ENCODE measurements around the gene ATF3. TPM values are rescaled to one million over a fixed set of nuclear protein-coding genes. Genes with fewer than 3 reads are reported as not detected.
"Not testable (repeated sequence)": the region's sequence is repeated elsewhere in the genome, so short reads cannot be mapped to it uniquely, and the experiment has no call there.

The ATF3 gene
- total RNA-seq, 2 donors from 2014 or later: 25.1 to 48.4 TPM

- Mint-ChIP-seq H3K27ac (no peak overlapping the region), H3K9me3 (peaks cover 0 to 4% of the 10 kb centered on the region in 2 donors), H3K36me3 (no peaks in the 10 kb centered on the region)
- DNase-seq (ENCODE audit: low spot score in 2 of 2) (no peak), ATAC-seq (no peak)
Measured at GRCh38 chr1:212628813-212629415, 20.4 kb downstream of the ATF3 start.

DNA sequence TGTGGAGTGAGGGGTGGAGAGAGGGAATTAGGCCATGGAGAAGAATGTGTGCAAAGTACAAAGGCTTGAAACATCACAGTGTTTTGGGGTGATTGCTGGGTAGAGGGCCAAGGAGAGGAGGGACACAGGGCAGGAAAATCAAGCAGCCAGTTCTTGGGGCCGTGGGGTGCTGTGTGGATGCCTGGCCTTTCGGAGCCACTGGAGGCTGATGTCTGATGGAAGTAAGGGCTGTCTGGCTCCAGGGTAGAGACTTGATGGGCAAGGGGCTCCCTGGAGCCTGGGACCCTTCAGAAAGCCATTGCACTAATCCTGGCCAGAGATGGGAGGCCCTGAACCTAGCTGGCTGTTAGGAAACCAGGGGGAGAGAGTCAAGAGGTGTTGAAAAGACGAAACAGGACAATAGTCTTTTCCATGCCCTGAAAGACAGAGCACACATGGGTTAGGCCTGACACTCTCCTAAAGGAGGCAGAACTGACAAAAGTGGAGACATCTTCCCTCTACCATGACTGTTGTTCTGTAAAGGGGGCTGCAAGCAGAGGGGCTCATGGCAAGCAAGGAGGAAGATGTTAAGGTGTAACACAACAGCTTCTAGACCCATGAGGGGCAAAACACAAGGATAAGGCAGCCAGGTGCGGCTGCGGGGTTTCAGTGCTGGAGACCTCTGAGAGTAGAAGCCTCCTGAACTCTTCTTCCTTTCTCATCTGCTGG, 21.0 kb downstream of the ATF3 start:
- ATAC-seq: no peak
- no peak for DNase-seq (ENCODE audit: low spot score in 2 of 2)

GRCh38 chr1:212630158-212630900, 21.8 kb downstream of the ATF3 start:
- DNase-seq (ENCODE audit: low spot score in 2 of 2) (peak; percentile 63 to 70), ATAC-seq (peak; percentile 86 to 87)
- Mint-ChIP-seq H3K27ac (no peak overlapping the region), H3K36me3 (peaks cover 11% of the 10 kb centered on the region in 2 donors), H3K9me3 (peaks cover 8 to 9% of the 10 kb centered on the region in 2 donors)

More for the DNA sequence above, 21.0 kb downstream of the ATF3 start:
- peaks cover 4 to 9% of the 10 kb centered on the region in 2 donors for H3K9me3 Mint-ChIP-seq
- peaks cover 5 to 6% of the 10 kb centered on the region in 2 donors for H3K36me3 Mint-ChIP-seq
- no peak overlapping the region for H3K27ac Mint-ChIP-seq

DNA sequence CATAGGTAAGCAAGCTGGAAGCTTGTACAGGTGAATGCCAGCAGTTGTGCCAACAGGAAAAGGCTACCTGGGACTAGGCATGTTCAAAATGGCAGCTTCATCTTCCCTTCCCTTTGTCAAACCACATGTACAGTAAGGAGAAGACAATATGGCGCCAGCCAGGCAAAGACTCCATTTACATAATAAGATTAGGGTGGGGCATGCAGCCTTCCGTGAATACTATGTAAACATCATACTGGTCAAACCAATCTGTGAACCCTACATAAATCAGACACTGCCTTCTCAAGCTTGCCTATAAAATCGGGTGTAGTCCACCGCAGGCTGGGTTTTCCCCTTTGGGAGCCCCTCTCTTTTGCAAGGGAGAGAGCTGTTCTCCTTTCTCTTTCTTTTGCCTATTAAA, 24.6 kb downstream of the ATF3 start:
- H3K36me3 Mint-ChIP-seq: peaks cover 11% of the 10 kb centered on the region in 2 donors
- DNase-seq (ENCODE audit: low spot score in 2 of 2) (no peak), ATAC-seq (no peak)
- H3K9me3 Mint-ChIP-seq: peaks cover 8 to 9% of the 10 kb centered on the region in 2 donors
- no peak overlapping the region for H3K27ac Mint-ChIP-seq

GRCh38 chr1:212634252-212634651, 25.7 kb downstream of the ATF3 start:
- DNase-seq (ENCODE audit: low spot score in 2 of 2) (no peak), ATAC-seq (no peak)
- Mint-ChIP-seq H3K27ac (no peak overlapping the region), H3K9me3 (peaks cover 8 to 9% of the 10 kb centered on the region in 2 donors), H3K36me3 (peaks cover 11% of the 10 kb centered on the region in 2 donors)

- peak in 1 of 2 donors; percentile 66 for ATAC-seq
- no peak for DNase-seq (ENCODE audit: low spot score in 2 of 2)
- Mint-ChIP-seq H3K27ac (peak overlapping the region in 1 of 2 donors; percentile 72), H3K36me3 (peaks cover 11% of the 10 kb centered on the region in 2 donors), H3K9me3 (peaks cover 8 to 9% of the 10 kb centered on the region in 2 donors)
Measured at GRCh38 chr1:212635141-212635631, 26.6 kb downstream of the ATF3 start.

DNA sequence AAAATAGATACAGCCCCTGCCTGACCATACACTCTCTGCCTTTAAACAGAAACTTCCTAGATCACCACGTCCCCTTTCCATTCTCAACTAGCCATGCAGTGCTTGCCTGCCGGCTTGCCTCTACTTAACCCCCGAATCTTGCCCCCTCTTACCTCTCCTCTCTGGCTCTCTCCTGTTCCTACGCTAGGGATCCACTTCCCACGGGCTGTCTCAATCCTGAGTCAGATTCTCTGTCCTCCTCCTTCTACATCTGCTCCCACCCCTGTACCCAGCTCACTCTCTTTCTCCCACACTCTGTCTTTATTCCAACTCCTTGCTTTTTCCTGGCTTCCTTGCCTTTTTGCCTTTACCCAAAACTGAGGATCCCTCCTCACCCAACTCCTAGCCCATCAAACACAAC, 29.3 kb downstream of the ATF3 start:
- H3K9me3 Mint-ChIP-seq: peaks cover 8 to 16% of the 10 kb centered on the region in 2 donors
- H3K36me3 Mint-ChIP-seq: peaks cover 11 to 15% of the 10 kb centered on the region in 2 donors
- H3K27ac Mint-ChIP-seq: peak overlapping the region in 1 of 2 donors; percentile 18
- DNase-seq (ENCODE audit: low spot score in 2 of 2) (no peak), ATAC-seq (no peak)

DNA sequence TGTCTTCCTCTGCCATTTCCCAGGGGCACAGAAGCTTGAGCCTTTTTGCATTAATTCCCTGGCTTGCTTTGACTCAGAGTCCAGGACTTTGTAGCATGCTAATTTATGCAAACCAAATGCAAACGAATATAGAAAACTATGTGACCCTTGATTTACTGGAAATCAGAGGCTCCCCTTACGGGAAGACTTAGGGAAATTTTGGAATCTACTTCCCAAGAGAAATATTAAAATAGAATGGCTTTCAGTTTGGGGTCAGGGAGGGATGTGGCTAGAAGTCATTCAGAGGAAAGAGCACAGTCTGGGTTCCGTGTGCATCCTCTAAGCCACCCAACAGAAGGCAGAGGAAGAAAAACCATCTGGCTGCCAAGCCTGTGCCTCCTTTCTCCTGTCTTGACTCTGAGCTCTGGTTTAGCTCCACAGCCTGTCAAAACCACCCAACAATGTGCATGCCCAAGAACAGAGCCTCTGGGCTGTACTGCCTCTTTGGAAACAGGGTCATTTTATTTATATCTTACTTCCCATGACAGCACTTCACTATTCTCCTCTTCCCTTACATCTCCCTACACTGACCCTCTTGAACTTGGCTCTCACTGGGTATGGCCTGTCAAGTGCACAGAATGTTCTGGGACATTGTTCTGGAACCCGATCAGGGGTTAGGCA, 30.1 kb downstream of the ATF3 start:
- DNase-seq (ENCODE audit: low spot score in 2 of 2) (no peak), ATAC-seq (no peak)
- Mint-ChIP-seq H3K27ac (peak overlapping the region in 1 of 2 donors; percentile 36), H3K9me3 (peaks cover 8 to 12% of the 10 kb centered on the region in 2 donors), H3K36me3 (peaks cover 11 to 15% of the 10 kb centered on the region in 2 donors)

DNA sequence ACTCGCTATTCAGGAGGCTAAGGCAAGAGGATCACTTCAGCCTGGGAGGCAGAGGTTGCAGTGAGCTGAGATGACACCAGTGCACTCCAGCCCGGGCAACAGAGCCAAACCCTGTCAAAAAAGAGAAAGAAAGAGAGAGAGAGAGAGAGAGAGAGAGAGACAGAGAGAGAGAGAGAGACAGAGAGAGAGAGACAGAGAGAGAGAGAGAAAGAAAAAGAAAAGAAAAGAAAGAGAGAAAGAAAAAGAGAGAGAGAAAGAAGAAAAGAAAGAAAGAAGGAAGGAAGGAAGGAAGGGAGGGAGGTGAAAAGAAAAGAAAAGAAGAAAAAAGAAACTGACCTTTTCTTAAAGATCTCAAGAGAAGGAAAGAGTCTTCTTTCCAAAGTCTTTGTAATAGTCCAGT, 31.0 kb downstream of the ATF3 start:
- Mint-ChIP-seq H3K36me3 (peaks cover 6 to 11% of the 10 kb centered on the region in 2 donors), H3K27ac (peak overlapping the region in 1 of 2 donors; percentile 36)
- H3K9me3 Mint-ChIP-seq; ATAC-seq; DNase-seq (ENCODE audit: low spot score in 2 of 2): not testable (repeated sequence)

DNA sequence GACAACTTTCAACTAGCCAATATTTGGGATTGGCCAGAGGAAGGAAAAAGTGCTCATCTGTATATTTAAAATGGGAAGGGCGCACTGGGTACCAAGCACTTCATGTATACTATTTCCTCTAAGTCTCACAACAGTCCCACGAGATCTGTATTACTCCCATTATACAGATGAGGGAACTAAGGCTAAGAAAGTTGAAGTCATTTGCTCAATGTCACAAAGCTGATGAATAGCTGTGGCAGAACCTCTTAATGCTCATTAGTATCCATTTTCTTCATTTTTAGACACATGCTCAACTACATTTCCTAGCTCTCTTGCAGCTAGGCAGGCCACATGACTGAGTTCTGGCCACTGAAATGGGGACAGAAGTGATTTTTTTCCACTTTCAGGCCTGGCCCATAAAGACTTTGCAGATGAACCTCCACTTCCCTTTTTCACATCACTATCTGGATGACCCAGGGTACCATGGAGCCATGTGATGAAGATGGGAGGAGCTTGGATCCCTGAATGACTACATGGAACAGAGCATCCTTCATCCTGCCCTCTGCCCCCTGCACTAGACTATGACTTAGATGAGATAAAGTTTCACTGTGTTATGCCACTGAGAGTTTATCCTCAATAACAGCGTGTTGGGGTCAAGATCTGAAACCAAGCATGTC, 31.8 kb downstream of the ATF3 start:
- Mint-ChIP-seq H3K27ac (no peak overlapping the region), H3K36me3 (peaks cover 0 to 5% of the 10 kb centered on the region in 2 donors), H3K9me3 (peaks cover 0 to 7% of the 10 kb centered on the region in 2 donors)
- no peak for ATAC-seq
- DNase-seq (ENCODE audit: low spot score in 2 of 2): no peak

GRCh38 chr1:212641956-212642355, 33.4 kb downstream of the ATF3 start:
- no peak for DNase-seq (ENCODE audit: low spot score in 2 of 2)
- no peak for ATAC-seq
- H3K27ac Mint-ChIP-seq: no peak overlapping the region
- peaks cover 0 to 5% of the 10 kb centered on the region in 2 donors for H3K36me3 Mint-ChIP-seq
- peaks cover 0 to 7% of the 10 kb centered on the region in 2 donors for H3K9me3 Mint-ChIP-seq

DNA sequence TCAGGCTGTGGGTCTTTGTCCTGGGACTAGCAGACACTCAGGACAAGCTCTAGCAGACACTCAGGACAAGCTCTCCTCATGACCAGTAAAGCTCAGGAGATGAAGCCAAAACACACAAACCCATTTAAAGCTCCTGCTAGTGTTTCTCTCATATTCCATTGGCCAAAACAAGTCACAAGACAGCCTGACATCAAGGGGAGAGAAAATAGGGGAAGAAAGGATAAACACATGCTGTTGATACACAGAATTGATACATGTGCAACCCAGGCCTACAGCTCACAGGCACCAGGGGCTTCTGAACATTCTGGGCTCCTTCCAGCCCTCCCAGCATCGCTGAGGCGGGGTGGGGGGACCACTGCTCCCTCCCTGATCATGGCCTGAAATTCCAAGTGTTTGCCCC, 35.3 kb downstream of the ATF3 start:
- Mint-ChIP-seq H3K9me3 (peaks cover 0 to 7% of the 10 kb centered on the region in 2 donors), H3K36me3 (peaks cover 0 to 5% of the 10 kb centered on the region in 2 donors), H3K27ac (no peak overlapping the region)
- DNase-seq (ENCODE audit: low spot score in 2 of 2): no peak
- ATAC-seq: no peak

DNA sequence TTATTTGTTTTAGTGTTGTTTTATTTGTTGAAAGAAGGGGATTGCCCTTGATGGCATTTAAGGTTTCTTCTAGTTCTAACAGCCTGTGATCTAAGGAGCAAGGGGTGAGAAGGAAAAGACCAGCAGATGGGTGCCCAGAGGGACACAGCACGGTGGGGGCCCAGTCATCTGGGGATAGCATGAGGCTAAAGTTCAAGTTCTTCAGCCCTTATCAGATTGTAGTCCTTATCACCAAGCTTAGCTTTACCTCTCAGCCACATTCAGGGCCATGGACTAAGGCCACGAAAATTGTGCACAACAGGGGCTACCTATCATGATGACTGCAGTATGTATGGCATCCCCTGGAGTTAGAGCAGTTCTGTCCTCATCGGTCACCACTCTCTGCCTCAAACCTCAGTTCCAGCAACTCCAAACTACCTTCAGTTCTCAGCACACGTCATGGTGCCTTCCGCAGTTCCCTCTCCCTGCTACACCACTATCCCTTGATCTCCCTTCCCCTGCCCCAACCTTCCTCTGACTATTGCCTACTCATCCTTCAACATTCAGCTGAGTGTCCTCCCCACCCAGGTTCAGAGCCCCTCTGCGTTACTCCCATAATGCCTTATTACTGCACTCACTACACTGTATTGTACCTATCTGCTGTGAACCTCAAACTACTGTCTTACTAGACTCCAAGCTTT, 36.4 kb downstream of the ATF3 start:
- ATAC-seq (no peak), DNase-seq (ENCODE audit: low spot score in 2 of 2) (no peak)
- Mint-ChIP-seq H3K36me3 (peaks cover 0 to 5% of the 10 kb centered on the region in 2 donors), H3K9me3 (peaks cover 0 to 7% of the 10 kb centered on the region in 2 donors), H3K27ac (peak overlapping the region in 1 of 2 donors; percentile 41)

GRCh38 chr1:212645546-212646543, 37.3 kb downstream of the ATF3 start:
- DNase-seq (ENCODE audit: low spot score in 2 of 2) (no peak), ATAC-seq (no peak)
- H3K27ac Mint-ChIP-seq: peak overlapping the region; percentile 41 to 65
- H3K36me3 Mint-ChIP-seq: peaks cover 0 to 4% of the 10 kb centered on the region in 2 donors
- peaks cover 0 to 4% of the 10 kb centered on the region in 2 donors for H3K9me3 Mint-ChIP-seq

Data from activated naive CD4-positive, alpha-beta T cell treated with anti-CD3 and anti-CD28 coated beads, Interleukin-2, amount 50 U/mL, for 72 hours (primary cell).